Measurements from ENCODE around the gene UPK3A. TPM values are rescaled to one million over a fixed set of nuclear protein-coding genes. Genes with fewer than 3 reads are reported as not detected.
"Not testable (repeated sequence)": the region's sequence is repeated elsewhere in the genome, so short reads cannot be mapped to it uniquely, and the experiment has no call there.

The UPK3A gene
- total RNA-seq, 1 donor from 2014 or later: 1.4 TPM

GRCh38 chr22:45248832-45249561 is 35.8 kb upstream of the UPK3A start:
- Mint-ChIP-seq H3K27ac (peak overlapping the region; percentile 4), H3K4me3 (no peak overlapping the region), H3K9me3 (no peaks in the 10 kb centered on the region), H3K27me3 (no peaks in the 10 kb centered on the region), H3K36me3 (ENCODE audit: low read depth) (no peaks in the 10 kb centered on the region), H3K4me1 (peaks cover 33% of the 10 kb centered on the region)
- intact Hi-C loops (cut with micrococcal nuclease): no loop called here
- CTCF ChIA-PET: no interaction called here
- POLR2A ChIA-PET: interaction anchor here (0.7 to 1.1 kb wide), 3 partner anchors 13 to 1478 kb away, joined by 3 to 4 read pairs (median 3); partner anchors contain the start of gene NUP50
- no peak for DNase-seq
- TF ChIP-seq, protein P1, sequence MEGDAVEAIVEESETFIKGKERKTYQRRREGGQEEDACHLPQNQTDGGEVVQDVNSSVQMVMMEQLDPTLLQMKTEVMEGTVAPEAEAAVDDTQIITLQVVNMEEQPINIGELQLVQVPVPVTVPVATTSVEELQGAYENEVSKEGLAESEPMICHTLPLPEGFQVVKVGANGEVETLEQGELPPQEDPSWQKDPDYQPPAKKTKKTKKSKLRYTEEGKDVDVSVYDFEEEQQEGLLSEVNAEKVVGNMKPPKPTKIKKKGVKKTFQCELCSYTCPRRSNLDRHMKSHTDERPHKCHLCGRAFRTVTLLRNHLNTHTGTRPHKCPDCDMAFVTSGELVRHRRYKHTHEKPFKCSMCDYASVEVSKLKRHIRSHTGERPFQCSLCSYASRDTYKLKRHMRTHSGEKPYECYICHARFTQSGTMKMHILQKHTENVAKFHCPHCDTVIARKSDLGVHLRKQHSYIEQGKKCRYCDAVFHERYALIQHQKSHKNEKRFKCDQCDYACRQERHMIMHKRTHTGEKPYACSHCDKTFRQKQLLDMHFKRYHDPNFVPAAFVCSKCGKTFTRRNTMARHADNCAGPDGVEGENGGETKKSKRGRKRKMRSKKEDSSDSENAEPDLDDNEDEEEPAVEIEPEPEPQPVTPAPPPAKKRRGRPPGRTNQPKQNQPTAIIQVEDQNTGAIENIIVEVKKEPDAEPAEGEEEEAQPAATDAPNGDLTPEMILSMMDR (IDR thresholded peaks at IDR 0.05): no peak
- ATAC-seq (ENCODE audit: low read depth): peak; percentile 41

GRCh38 chr22:45251825-45252224 is 32.9 kb upstream of the UPK3A start:
- CTCF ChIA-PET: no interaction called here
- TF ChIP-seq, protein P1 (IDR thresholded peaks at IDR 0.05): no peak
- intact Hi-C loops (cut with micrococcal nuclease): no loop called here
- H3K9me3 Mint-ChIP-seq: no peaks in the 10 kb centered on the region
- ATAC-seq (ENCODE audit: low read depth) (no peak), DNase-seq (no peak)
- H3K27ac Mint-ChIP-seq: no peak overlapping the region
- H3K4me1 Mint-ChIP-seq: peaks cover 24% of the 10 kb centered on the region
- POLR2A ChIA-PET: no interaction called here
- no peak overlapping the region for H3K4me3 Mint-ChIP-seq
- no peaks in the 10 kb centered on the region for H3K36me3 Mint-ChIP-seq (ENCODE audit: low read depth)
- H3K27me3 Mint-ChIP-seq: no peaks in the 10 kb centered on the region

GRCh38 chr22:45253039-45253641 is 31.6 kb upstream of the UPK3A start:
- Mint-ChIP-seq H3K27ac (no peak overlapping the region), H3K4me1 (peaks cover 26% of the 10 kb centered on the region), H3K9me3 (no peaks in the 10 kb centered on the region), H3K4me3 (no peak overlapping the region), H3K36me3 (ENCODE audit: low read depth) (no peaks in the 10 kb centered on the region), H3K27me3 (no peaks in the 10 kb centered on the region)
- DNase-seq (no peak), ATAC-seq (ENCODE audit: low read depth) (no peak)
- TF ChIP-seq, protein P1 (IDR thresholded peaks at IDR 0.05): no peak
- ChIA-PET CTCF (interaction anchor here (0.6 kb wide), 1 partner anchor 151 kb away, joined by 4 read pairs; no protein-coding TSS in a partner anchor), POLR2A (interaction anchor here (0.6 kb wide), 1 partner anchor 26 kb away, joined by 3 read pairs; no protein-coding TSS in a partner anchor)
- intact Hi-C loops (cut with micrococcal nuclease): no loop called here

DNA sequence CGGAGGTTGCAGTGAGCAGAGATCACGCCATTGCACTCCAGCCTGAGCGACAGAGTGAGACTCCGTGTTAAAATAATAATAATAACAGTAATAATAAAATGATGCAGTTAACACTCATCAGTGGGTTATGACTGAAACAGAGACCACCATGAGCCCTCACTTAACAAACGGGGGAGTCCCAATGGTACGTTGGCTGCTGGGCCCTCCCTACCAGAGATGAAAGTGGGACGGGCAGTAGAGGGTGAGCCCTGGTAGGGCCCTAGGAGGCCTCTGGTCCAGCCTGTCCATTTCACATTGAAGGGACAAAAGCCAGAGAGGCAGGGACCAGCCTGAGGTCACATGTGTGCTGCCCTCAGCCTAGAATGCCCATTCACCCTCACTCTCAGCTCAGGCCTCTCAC is 30.4 kb upstream of the UPK3A start:
- CTCF ChIA-PET: no interaction called here
- Mint-ChIP-seq H3K4me3 (no peak overlapping the region), H3K27ac (no peak overlapping the region)

DNA sequence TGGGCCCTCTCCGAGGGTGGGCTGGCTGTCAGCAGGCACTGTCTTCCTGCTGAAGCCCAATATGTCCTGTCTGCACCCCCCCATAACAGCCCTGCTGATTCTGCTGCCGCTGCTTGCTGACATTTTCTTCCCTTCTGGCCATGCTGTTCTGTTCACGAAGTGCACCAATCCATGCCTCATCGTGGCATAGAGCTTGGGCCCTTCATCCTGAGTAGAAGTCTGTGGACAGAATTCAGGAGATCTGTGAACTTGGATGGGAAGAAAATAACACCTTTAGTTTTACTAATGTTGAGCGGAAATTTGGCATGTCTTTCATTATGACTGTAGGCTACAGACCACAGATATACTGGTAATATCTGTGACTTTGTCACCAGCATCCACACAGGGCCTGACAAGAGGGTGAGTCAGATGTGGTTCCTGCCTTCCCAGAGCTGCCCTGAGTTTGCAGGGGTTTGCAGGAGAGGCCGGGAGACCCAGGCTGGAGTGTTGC is 29.9 kb upstream of the UPK3A start:
- Mint-ChIP-seq H3K4me1 (peaks cover 17% of the 10 kb centered on the region), H3K4me3 (no peak overlapping the region), H3K9me3 (no peaks in the 10 kb centered on the region), H3K27me3 (no peaks in the 10 kb centered on the region), H3K36me3 (ENCODE audit: low read depth) (no peaks in the 10 kb centered on the region), H3K27ac (no peak overlapping the region)
- intact Hi-C loops (cut with micrococcal nuclease): no loop called here
- DNase-seq: no peak
- peak; percentile 28 for ATAC-seq (ENCODE audit: low read depth)
- TF ChIP-seq, protein P1 (IDR thresholded peaks at IDR 0.05): no peak
- POLR2A ChIA-PET: no interaction called here
- CTCF ChIA-PET: no interaction called here

More for the DNA sequence above, 30.4 kb upstream of the UPK3A start:
- peaks cover 15% of the 10 kb centered on the region for H3K4me1 Mint-ChIP-seq
- POLR2A ChIA-PET: no interaction called here
- no peaks in the 10 kb centered on the region for H3K27me3 Mint-ChIP-seq
- intact Hi-C loops (cut with micrococcal nuclease): no loop called here
- TF ChIP-seq, protein P1 (IDR thresholded peaks at IDR 0.05): no peak
- H3K9me3 Mint-ChIP-seq: no peaks in the 10 kb centered on the region
- H3K36me3 Mint-ChIP-seq (ENCODE audit: low read depth): no peaks in the 10 kb centered on the region
- ATAC-seq (ENCODE audit: low read depth): no peak
- no peak for DNase-seq

GRCh38 chr22:45257941-45258340 is 26.8 kb upstream of the UPK3A start:
- H3K9me3 Mint-ChIP-seq; H3K27me3 Mint-ChIP-seq; DNase-seq; intact Hi-C loops (cut with micrococcal nuclease); CTCF ChIA-PET; POLR2A ChIA-PET; H3K36me3 Mint-ChIP-seq (ENCODE audit: low read depth); H3K4me3 Mint-ChIP-seq; ATAC-seq (ENCODE audit: low read depth); H3K27ac Mint-ChIP-seq: not testable (repeated sequence)
- peaks cover 39% of the 10 kb centered on the region for H3K4me1 Mint-ChIP-seq
